Neural progenitor cell (in vitro differentiated cells): ENCODE measurements around the gene FER. TPM values are rescaled to one million over a fixed set of nuclear protein-coding genes. Genes with fewer than 3 reads are reported as not detected.

Experiments used
- DNase-seq: peaks from one replicate; pipeline ENCODE4 v3.0.0-alpha.2; 2016; ENCODE audit warnings: low spot score
- H2AFZ ChIP-seq: fragments of 200-600 bp; sonication (generic); replicated peaks from 2 replicates; pipeline ENCODE4 v1.6.1; 2016; ENCODE audit warnings: antibody characterized with exemption
- H3F3A ChIP-seq: fragments of 200-600 bp; sonication (generic); 2 replicates; pipeline ENCODE4 v1.6.1; 2016; ENCODE audit warnings: antibody characterized with exemption, low read depth
- H3K27ac ChIP-seq: fragments of 200-600 bp; sonication (generic); 2 replicates; pipeline ENCODE4 v1.5.1; 2016; ENCODE audit warnings: mild to moderate bottlenecking
- H3K27me3 ChIP-seq: fragments of 200-600 bp; sonication (generic); 2 replicates; pipeline ENCODE4 v1.6.1; 2016; ENCODE audit warnings: mild to moderate bottlenecking, moderate library complexity
- H3K36me3 ChIP-seq: fragments of 200-600 bp; sonication (generic); 2 replicates; pipeline ENCODE4 v1.5.1; 2016
- H3K4me1 ChIP-seq: fragments of 200-600 bp; sonication (generic); 2 replicates; pipeline ENCODE4 v1.6.1; 2016; ENCODE audit warnings: mixed run types
- H3K4me2 ChIP-seq: fragments of 200-600 bp; sonication (generic); 2 replicates; pipeline ENCODE4 v1.6.1; 2016
- H3K4me3 ChIP-seq: fragments of 200-600 bp; sonication (generic); 2 replicates; pipeline ENCODE4 v1.5.1; 2016
- H3K79me2 ChIP-seq: fragments of 200-600 bp; sonication (generic); 2 replicates; pipeline ENCODE4 v1.6.1; 2016; ENCODE audit warnings: low read depth
- H3K9ac ChIP-seq: fragments of 200-600 bp; sonication (generic); 2 replicates; pipeline ENCODE4 v1.6.1; 2016
- H3K9me3 ChIP-seq: fragments of 200-600 bp; sonication (generic); 2 replicates; pipeline ENCODE4 v1.5.1; 2016; ENCODE audit warnings: low read depth
- H4K20me1 ChIP-seq: fragments of 200-600 bp; sonication (generic); 2 replicates; pipeline ENCODE4 v1.6.1; 2016; ENCODE audit warnings: low read depth
- H3K27ac Mint-ChIP-seq: 3 replicates; pipeline ENCODE4 v1.8.0; 2021; ENCODE audit warnings: mixed read lengths
- H3K27me3 Mint-ChIP-seq: 2 replicates; pipeline ENCODE4 v1.8.0; 2022; ENCODE audit warnings: low read depth, mild to moderate bottlenecking, inconsistent platforms, moderate library complexity, mixed read lengths; ENCODE audit not compliant: insufficient read depth
- H3K36me3 Mint-ChIP-seq: 3 replicates; pipeline ENCODE4 v1.8.0; 2021; ENCODE audit warnings: mixed read lengths
- H3K4me1 Mint-ChIP-seq: 3 replicates; pipeline ENCODE4 v1.8.0; 2021; ENCODE audit warnings: mixed read lengths
- H3K4me3 Mint-ChIP-seq: 3 replicates; pipeline ENCODE4 v1.8.0; 2021; ENCODE audit warnings: mild to moderate bottlenecking, moderate library complexity, mixed read lengths
- H3K9me3 Mint-ChIP-seq: 3 replicates; pipeline ENCODE4 v1.8.0; 2020; ENCODE audit warnings: mixed read lengths
- EZH2 ChIP-seq: fragments of 200-600 bp; sonication (generic); IDR thresholded peaks from 2 replicates; pipeline ENCODE4 v1.6.1; 2017; ENCODE audit warnings: antibody characterized with exemption, mild to moderate bottlenecking, moderate library complexity
- EZH2phosphoT487 ChIP-seq: fragments of 200-600 bp; sonication (generic); IDR thresholded peaks from 2 replicates; pipeline ENCODE4 v1.6.1; 2017; ENCODE audit warnings: antibody characterized with exemption
- total RNA-seq: library from RNA; depleted of rRNA; stranded (reverse); fragments of >200 nt; gene quantifications from 2 replicates; pipeline ENCODE4 v1.2.3, GENCODE V29; 2015; ENCODE audit warnings: low replicate concordance
- TF ChIP-seq, protein P1 (sequence below): fragments of 200-600 bp; sonication (generic); IDR thresholded peaks from 2 replicates; pipeline ENCODE4 v1.5.1; 2017; ENCODE audit warnings: antibody characterized with exemption, mild to moderate bottlenecking

FER gene
- total RNA-seq, 1 donor from 2014 or later = 25.0 TPM

DNA sequence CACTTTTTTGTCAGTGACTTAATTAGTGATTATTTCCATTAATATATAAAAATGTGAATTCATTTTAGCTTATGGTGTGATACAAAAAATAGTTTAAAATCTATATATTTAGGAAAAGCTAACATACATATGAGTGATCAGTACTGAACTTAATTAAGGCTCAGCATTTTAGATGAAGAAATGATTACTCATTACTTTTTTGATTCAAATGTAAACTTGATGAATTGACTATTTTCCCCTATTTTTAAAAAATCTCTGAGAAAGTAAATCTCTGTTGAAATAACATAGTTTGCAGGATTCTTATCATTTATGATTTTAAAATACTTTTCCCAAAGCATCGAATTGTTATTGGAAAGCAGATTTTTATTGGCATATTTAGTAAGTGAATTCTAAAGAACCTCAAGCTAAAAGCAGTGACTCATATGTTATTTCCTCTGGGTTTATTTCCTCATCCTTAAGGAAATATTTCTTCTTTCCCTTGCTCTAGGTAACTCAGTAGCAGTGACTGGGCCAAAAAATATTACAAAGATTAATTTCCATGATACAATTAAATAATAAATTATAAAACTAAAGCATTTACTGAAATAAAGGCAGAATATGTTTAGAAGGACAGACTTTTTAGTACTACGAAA, 290.6 kb downstream of the FER start:
- Histone ChIP-seq H3K36me3 (no peaks in the 10 kb centered on the region), H3K27ac (no peak overlapping the region), H3K4me1 (peaks cover 17% of the 10 kb centered on the region), H2AFZ (no peak overlapping the region), H3K9ac (no peak overlapping the region), H3F3A (no peaks in the 10 kb centered on the region), H4K20me1 (no peaks in the 10 kb centered on the region), H3K4me2 (no peak overlapping the region), H3K9me3 (no peaks in the 10 kb centered on the region), H3K27me3 (no peaks in the 10 kb centered on the region), H3K4me3 (no peak overlapping the region), H3K79me2 (no peaks in the 10 kb centered on the region)
- H3K27me3 Mint-ChIP-seq = peaks cover 2% of the 10 kb centered on the region
- TF ChIP-seq, protein P1, sequence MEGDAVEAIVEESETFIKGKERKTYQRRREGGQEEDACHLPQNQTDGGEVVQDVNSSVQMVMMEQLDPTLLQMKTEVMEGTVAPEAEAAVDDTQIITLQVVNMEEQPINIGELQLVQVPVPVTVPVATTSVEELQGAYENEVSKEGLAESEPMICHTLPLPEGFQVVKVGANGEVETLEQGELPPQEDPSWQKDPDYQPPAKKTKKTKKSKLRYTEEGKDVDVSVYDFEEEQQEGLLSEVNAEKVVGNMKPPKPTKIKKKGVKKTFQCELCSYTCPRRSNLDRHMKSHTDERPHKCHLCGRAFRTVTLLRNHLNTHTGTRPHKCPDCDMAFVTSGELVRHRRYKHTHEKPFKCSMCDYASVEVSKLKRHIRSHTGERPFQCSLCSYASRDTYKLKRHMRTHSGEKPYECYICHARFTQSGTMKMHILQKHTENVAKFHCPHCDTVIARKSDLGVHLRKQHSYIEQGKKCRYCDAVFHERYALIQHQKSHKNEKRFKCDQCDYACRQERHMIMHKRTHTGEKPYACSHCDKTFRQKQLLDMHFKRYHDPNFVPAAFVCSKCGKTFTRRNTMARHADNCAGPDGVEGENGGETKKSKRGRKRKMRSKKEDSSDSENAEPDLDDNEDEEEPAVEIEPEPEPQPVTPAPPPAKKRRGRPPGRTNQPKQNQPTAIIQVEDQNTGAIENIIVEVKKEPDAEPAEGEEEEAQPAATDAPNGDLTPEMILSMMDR = no peak
- TF ChIP-seq EZH2phosphoT487 (no peak), EZH2 (no peak)
- no peak for DNase-seq
- H3K4me1 Mint-ChIP-seq = peaks cover 8% of the 10 kb centered on the region
- no peak overlapping the region for H3K4me3 Mint-ChIP-seq
- no peaks in the 10 kb centered on the region for H3K9me3 Mint-ChIP-seq
- H3K36me3 Mint-ChIP-seq = no peaks in the 10 kb centered on the region
- no peak overlapping the region for H3K27ac Mint-ChIP-seq

DNA sequence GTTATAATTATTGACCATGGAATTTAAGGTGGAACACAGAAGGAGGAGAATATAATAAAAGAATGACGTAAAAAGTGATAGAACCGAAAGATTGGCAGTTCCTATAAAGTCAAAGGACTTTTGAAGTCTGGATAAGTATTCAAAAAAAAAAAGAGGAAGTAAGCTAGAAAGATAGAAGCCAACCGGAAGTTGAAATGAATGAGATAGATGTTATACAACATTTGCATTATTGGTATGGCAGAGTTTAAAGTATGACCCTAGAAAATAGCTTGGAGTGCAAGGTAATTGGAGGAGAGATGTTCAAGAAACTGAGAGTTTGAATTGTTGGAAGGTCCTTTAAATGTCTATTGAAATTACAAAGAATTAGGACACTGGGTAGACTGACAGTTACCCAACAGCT, 293.6 kb downstream of the FER start:
- Histone ChIP-seq H3F3A (no peaks in the 10 kb centered on the region), H3K27ac (no peak overlapping the region), H3K9ac (no peak overlapping the region), H3K36me3 (no peaks in the 10 kb centered on the region), H3K4me2 (no peak overlapping the region), H3K4me1 (peaks cover 7% of the 10 kb centered on the region), H3K79me2 (no peaks in the 10 kb centered on the region), H3K4me3 (no peak overlapping the region), H4K20me1 (no peaks in the 10 kb centered on the region), H3K9me3 (no peaks in the 10 kb centered on the region), H2AFZ (no peak overlapping the region), H3K27me3 (no peaks in the 10 kb centered on the region)
- Mint-ChIP-seq H3K27ac (no peak overlapping the region), H3K4me1 (no peaks in the 10 kb centered on the region), H3K36me3 (no peaks in the 10 kb centered on the region), H3K27me3 (no peaks in the 10 kb centered on the region), H3K9me3 (no peaks in the 10 kb centered on the region), H3K4me3 (no peak overlapping the region)
- no peak for DNase-seq
- TF ChIP-seq, protein P1 = no peak
- no peak for TF ChIP-seq EZH2phosphoT487
- no peak for TF ChIP-seq EZH2

DNA sequence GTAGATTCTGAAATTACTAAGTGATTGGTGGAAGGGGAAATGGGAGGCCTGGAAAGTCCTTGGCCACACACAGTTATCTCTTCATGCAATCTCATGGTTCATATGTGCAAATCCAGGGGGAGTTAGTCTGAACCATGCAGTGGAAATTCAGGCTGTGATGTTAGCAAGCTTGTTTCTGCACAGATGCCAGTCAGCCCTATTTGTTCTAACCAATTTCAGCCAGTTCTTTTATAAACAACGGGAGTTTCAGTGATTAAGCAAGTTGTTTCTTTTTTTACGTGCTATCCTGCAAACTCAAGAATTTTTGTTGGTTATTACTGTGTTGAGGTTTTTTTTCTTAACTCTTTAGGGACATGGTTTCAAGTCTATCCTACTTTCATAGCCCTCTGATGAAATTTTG, 298.0 kb downstream of the FER start:
- H3K27ac Mint-ChIP-seq = no peak overlapping the region

More for the DNA sequence above, 298.0 kb downstream of the FER start:
- Histone ChIP-seq H3F3A (no peaks in the 10 kb centered on the region), H3K4me1 (peaks cover 3% of the 10 kb centered on the region), H3K9ac (no peak overlapping the region), H4K20me1 (no peaks in the 10 kb centered on the region), H3K27ac (no peak overlapping the region), H3K79me2 (no peaks in the 10 kb centered on the region), H3K4me2 (no peak overlapping the region), H3K4me3 (no peak overlapping the region), H3K27me3 (no peaks in the 10 kb centered on the region), H3K36me3 (no peaks in the 10 kb centered on the region), H2AFZ (no peak overlapping the region), H3K9me3 (no peaks in the 10 kb centered on the region)
- Mint-ChIP-seq H3K4me3 (no peak overlapping the region), H3K9me3 (no peaks in the 10 kb centered on the region), H3K27me3 (no peaks in the 10 kb centered on the region), H3K36me3 (no peaks in the 10 kb centered on the region), H3K4me1 (no peaks in the 10 kb centered on the region)
- no peak for TF ChIP-seq EZH2phosphoT487
- no peak for TF ChIP-seq EZH2
- TF ChIP-seq, protein P1 = no peak
- no peak for DNase-seq
